MCF 10A (cell line): ENCODE measurements around the gene ZFHX3. TPM values are rescaled to one million over a fixed set of nuclear protein-coding genes. Genes with fewer than 3 reads are reported as not detected.

Experiments used
- BruUV-seq: library from RNA; stranded (reverse); fragments of 400-500 nt; replicated peaks from 2 replicates; lab custom pipeline; 2021; lab: Mats Ljungman, UMichigan
- CTCF ChIA-PET: fragments of 300-600 bp; sonication (Branson Sonifier 250); formaldehyde crosslinking; extraction: SDS; loops from one replicate; lab custom pipeline; 2021; ENCODE audit warnings: antibody characterized with exemption, inconsistent platforms; lab: Yijun Ruan, JAX
- POLR2A ChIA-PET: fragments of 300-600, 350-650 bp; sonication (Branson Sonifier 250); formaldehyde crosslinking; extraction: SDS; loops from one replicate; lab custom pipeline; 2020; ENCODE audit warnings: antibody characterized with exemption, inconsistent platforms; lab: Yijun Ruan, JAX
- DNase-seq: peaks from one replicate; pipeline ENCODE4 v3.0.0-alpha.2; 2018; ENCODE audit not compliant: unreplicated experiment
- H3K27ac Mint-ChIP-seq: one replicate; pipeline ENCODE4 v1.8.0; 2022; ENCODE audit warnings: mild to moderate bottlenecking, low read depth, mixed read lengths; ENCODE audit not compliant: unreplicated experiment
- H3K27me3 Mint-ChIP-seq: one replicate; pipeline ENCODE4 v1.8.0; 2022; ENCODE audit warnings: mixed read lengths; ENCODE audit not compliant: insufficient read depth, unreplicated experiment
- H3K36me3 Mint-ChIP-seq: one replicate; pipeline ENCODE4 v1.8.0; 2022; ENCODE audit warnings: mild to moderate bottlenecking, moderate library complexity, mixed read lengths; ENCODE audit not compliant: insufficient read depth, unreplicated experiment
- H3K4me1 Mint-ChIP-seq: one replicate; pipeline ENCODE4 v1.8.0; 2022; ENCODE audit warnings: mixed read lengths; ENCODE audit not compliant: insufficient read depth, unreplicated experiment
- H3K4me3 Mint-ChIP-seq: one replicate; pipeline ENCODE4 v1.8.0; 2022; ENCODE audit warnings: mild to moderate bottlenecking, moderate library complexity, mixed read lengths; ENCODE audit not compliant: unreplicated experiment
- H3K9me3 Mint-ChIP-seq: one replicate; pipeline ENCODE4 v1.8.0; 2022; ENCODE audit warnings: mixed read lengths; ENCODE audit not compliant: unreplicated experiment
- intact Hi-C: fragments of 100-400 bp; cut with micrococcal nuclease; formaldehyde crosslinking; loops from 2 replicates; pipeline ENCODE4 v1.14.1; 2022
- total RNA-seq: library from RNA; stranded (reverse); gene quantifications from 2 replicates; pipeline ENCODE4 v1.2.3, GENCODE V29; 2022
- TF ChIP-seq, protein P1 (sequence below): fragments of 200-600 bp; IDR thresholded peaks from one replicate; pipeline ENCODE4 v1.8.0; 2022; ENCODE audit warnings: antibody characterized with exemption, mild to moderate bottlenecking; ENCODE audit not compliant: unreplicated experiment

The ZFHX3 gene
- total RNA-seq, 1 experiment from 2014 or later = 27.4 TPM

- Mint-ChIP-seq H3K9me3 (no peaks in the 10 kb centered on the region), H3K4me3 (no peak overlapping the region), H3K27me3 (no peaks in the 10 kb centered on the region), H3K36me3 (no peaks in the 10 kb centered on the region), H3K27ac (no peak overlapping the region), H3K4me1 (peaks cover 9% of the 10 kb centered on the region)
- ChIA-PET CTCF (no interaction called here), POLR2A (interaction anchor here (1.2 kb wide), 1 partner anchor 10 kb away, joined by 5 read pairs; no protein-coding TSS in a partner anchor)
- no TSS peak for BruUV-seq
- intact Hi-C loops = no loop called here
- TF ChIP-seq, protein P1, sequence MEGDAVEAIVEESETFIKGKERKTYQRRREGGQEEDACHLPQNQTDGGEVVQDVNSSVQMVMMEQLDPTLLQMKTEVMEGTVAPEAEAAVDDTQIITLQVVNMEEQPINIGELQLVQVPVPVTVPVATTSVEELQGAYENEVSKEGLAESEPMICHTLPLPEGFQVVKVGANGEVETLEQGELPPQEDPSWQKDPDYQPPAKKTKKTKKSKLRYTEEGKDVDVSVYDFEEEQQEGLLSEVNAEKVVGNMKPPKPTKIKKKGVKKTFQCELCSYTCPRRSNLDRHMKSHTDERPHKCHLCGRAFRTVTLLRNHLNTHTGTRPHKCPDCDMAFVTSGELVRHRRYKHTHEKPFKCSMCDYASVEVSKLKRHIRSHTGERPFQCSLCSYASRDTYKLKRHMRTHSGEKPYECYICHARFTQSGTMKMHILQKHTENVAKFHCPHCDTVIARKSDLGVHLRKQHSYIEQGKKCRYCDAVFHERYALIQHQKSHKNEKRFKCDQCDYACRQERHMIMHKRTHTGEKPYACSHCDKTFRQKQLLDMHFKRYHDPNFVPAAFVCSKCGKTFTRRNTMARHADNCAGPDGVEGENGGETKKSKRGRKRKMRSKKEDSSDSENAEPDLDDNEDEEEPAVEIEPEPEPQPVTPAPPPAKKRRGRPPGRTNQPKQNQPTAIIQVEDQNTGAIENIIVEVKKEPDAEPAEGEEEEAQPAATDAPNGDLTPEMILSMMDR = no peak
- DNase-seq = no peak
Observed at GRCh38 chr16:73092236-73092781, 44.4 kb upstream of the ZFHX3 start.

- no peaks in the 10 kb centered on the region for H3K27me3 Mint-ChIP-seq
- intact Hi-C loops = no loop called here
- H3K36me3 Mint-ChIP-seq = no peaks in the 10 kb centered on the region
- no peaks in the 10 kb centered on the region for H3K9me3 Mint-ChIP-seq
- ChIA-PET POLR2A (interaction anchor here (1.2 kb wide), 1 partner anchor 9 kb away, joined by 5 read pairs; no protein-coding TSS in a partner anchor), CTCF (no interaction called here)
- no peak for DNase-seq
- H3K4me3 Mint-ChIP-seq = no peak overlapping the region
- H3K27ac Mint-ChIP-seq = no peak overlapping the region
- TF ChIP-seq, protein P1 = no peak
- peaks cover 9% of the 10 kb centered on the region for H3K4me1 Mint-ChIP-seq
- BruUV-seq = no TSS peak
Observed at GRCh38 chr16:73091174-73091573, 43.2 kb upstream of the ZFHX3 start.

- Mint-ChIP-seq H3K27ac (no peak overlapping the region), H3K4me1 (no peaks in the 10 kb centered on the region), H3K36me3 (no peaks in the 10 kb centered on the region), H3K4me3 (no peak overlapping the region), H3K9me3 (no peaks in the 10 kb centered on the region), H3K27me3 (no peaks in the 10 kb centered on the region)
- intact Hi-C loops = no loop called here
- no peak for DNase-seq
- ChIA-PET CTCF (interaction anchor here (0.8 kb wide), 1 partner anchor 81 kb away, joined by 4 read pairs; no protein-coding TSS in a partner anchor), POLR2A (no interaction called here)
- TF ChIP-seq, protein P1 = no peak
- no TSS peak for BruUV-seq
Observed at GRCh38 chr16:73089420-73089819, 41.5 kb upstream of the ZFHX3 start.

DNA sequence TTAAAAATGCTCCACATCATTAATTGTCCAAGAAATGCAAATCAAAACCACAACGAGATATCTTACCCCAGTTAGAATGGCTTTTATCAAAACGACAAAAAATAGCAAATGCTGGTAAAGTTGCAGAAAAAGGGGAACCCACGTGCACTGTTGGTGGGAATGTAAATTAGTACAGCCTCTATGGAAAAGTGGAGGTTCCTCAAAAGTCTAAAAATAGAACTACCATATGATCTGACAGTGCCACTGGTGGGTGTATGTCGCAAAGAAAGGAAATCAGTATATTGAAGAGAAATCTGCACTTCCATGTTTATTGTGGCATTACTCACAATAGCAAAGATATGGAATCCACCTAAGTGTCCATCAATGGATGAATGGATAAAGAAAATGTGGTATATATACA, 38.2 kb upstream of the ZFHX3 start:
- Mint-ChIP-seq H3K4me1 (no peaks in the 10 kb centered on the region), H3K27ac (no peak overlapping the region), H3K27me3 (no peaks in the 10 kb centered on the region), H3K9me3 (peaks cover 6% of the 10 kb centered on the region), H3K4me3 (no peak overlapping the region), H3K36me3 (no peaks in the 10 kb centered on the region)
- no TSS peak for BruUV-seq
- POLR2A ChIA-PET = no interaction called here
- TF ChIP-seq, protein P1 = no peak
- intact Hi-C loops = no loop called here
- CTCF ChIA-PET = no interaction called here
- DNase-seq = no peak
